ENCODE data around the gene OAS3.
"Not testable (repeated sequence)": the region's sequence is repeated elsewhere in the genome, so short reads cannot be mapped to it uniquely, and the experiment has no call there.

Gene OAS3

GRCh38 chr12:112947761-112948160 lies 9.5 kb downstream of the OAS3 start:
- H3K4me1 ChIP-seq (ENCODE audit: low read depth, poor library complexity, severe bottlenecking), result no peaks in the 10 kb centered on the region
- H3K4me2 ChIP-seq, result no peak overlapping the region
- no peaks in the 10 kb centered on the region for H3K79me2 ChIP-seq (ENCODE audit: insufficient read depth, low read depth)
- no peaks in the 10 kb centered on the region for H3K27me3 ChIP-seq (ENCODE audit: insufficient read depth, low read depth)
- no peak overlapping the region for H3K27ac ChIP-seq
- no peak for TF ChIP-seq CTCF (conservative IDR thresholded peaks at IDR 0.05; ENCODE audit: low read depth, low read length)
- no peaks in the 10 kb centered on the region for H4K20me1 ChIP-seq (ENCODE audit: insufficient read depth)
- no peak overlapping the region for H3K9ac ChIP-seq
- no peak overlapping the region for H3K4me3 ChIP-seq (IDR thresholded peaks at IDR 0.05; ENCODE audit: insufficient read depth, low read depth, low read length)
- no peaks in the 10 kb centered on the region for H3K36me3 ChIP-seq (ENCODE audit: insufficient read depth)
- H2AFZ ChIP-seq (ENCODE audit: low read depth), result no peak overlapping the region

- no peaks in the 10 kb centered on the region for H4K20me1 ChIP-seq (ENCODE audit: insufficient read depth)
- H3K4me2 ChIP-seq, result no peak overlapping the region
- H3K36me3 ChIP-seq (ENCODE audit: insufficient read depth), result no peaks in the 10 kb centered on the region
- TF ChIP-seq CTCF (conservative IDR thresholded peaks at IDR 0.05; ENCODE audit: low read depth, low read length), result no peak
- H3K79me2 ChIP-seq (ENCODE audit: insufficient read depth, low read depth), result no peaks in the 10 kb centered on the region
- H3K4me1 ChIP-seq (ENCODE audit: low read depth, poor library complexity, severe bottlenecking), result no peaks in the 10 kb centered on the region
- no peak overlapping the region for H3K9ac ChIP-seq
- H3K4me3 ChIP-seq (IDR thresholded peaks at IDR 0.05; ENCODE audit: insufficient read depth, low read depth, low read length), result no peak overlapping the region
- no peak overlapping the region for H2AFZ ChIP-seq (ENCODE audit: low read depth)
- H3K27ac ChIP-seq, result no peak overlapping the region
- H3K27me3 ChIP-seq (ENCODE audit: insufficient read depth, low read depth), result no peaks in the 10 kb centered on the region
Observed at GRCh38 chr12:112948806-112949205, 10.5 kb downstream of the OAS3 start.

GRCh38 chr12:112950701-112951100 lies 12.4 kb downstream of the OAS3 start:
- Histone ChIP-seq H3K4me3 (IDR thresholded peaks at IDR 0.05; ENCODE audit: insufficient read depth, low read depth, low read length) (no peak overlapping the region), H3K36me3 (ENCODE audit: insufficient read depth) (no peaks in the 10 kb centered on the region)

GRCh38 chr12:112957125-112957524 lies 18.9 kb downstream of the OAS3 start:
- not testable (repeated sequence) for H3K79me2 ChIP-seq (ENCODE audit: insufficient read depth, low read depth); H3K27ac ChIP-seq; H3K4me3 ChIP-seq (IDR thresholded peaks at IDR 0.05; ENCODE audit: insufficient read depth, low read depth, low read length); H3K9ac ChIP-seq; H2AFZ ChIP-seq (ENCODE audit: low read depth); H3K4me1 ChIP-seq (ENCODE audit: low read depth, poor library complexity, severe bottlenecking); H3K36me3 ChIP-seq (ENCODE audit: insufficient read depth); H4K20me1 ChIP-seq (ENCODE audit: insufficient read depth); H3K27me3 ChIP-seq (ENCODE audit: insufficient read depth, low read depth); H3K4me2 ChIP-seq

More at GRCh38 chr12:112950701-112951100, 12.4 kb downstream of the OAS3 start:
- Histone ChIP-seq H3K4me1 (ENCODE audit: low read depth, poor library complexity, severe bottlenecking) (no peaks in the 10 kb centered on the region), H4K20me1 (ENCODE audit: insufficient read depth) (no peaks in the 10 kb centered on the region), H3K79me2 (ENCODE audit: insufficient read depth, low read depth) (no peaks in the 10 kb centered on the region), H2AFZ (ENCODE audit: low read depth) (no peak overlapping the region), H3K27ac (no peak overlapping the region), H3K4me2 (no peak overlapping the region), H3K9ac (no peak overlapping the region), H3K27me3 (ENCODE audit: insufficient read depth, low read depth) (no peaks in the 10 kb centered on the region)
- TF ChIP-seq CTCF (conservative IDR thresholded peaks at IDR 0.05; ENCODE audit: low read depth, low read length), result no peak

- H3K27me3 ChIP-seq (ENCODE audit: insufficient read depth, low read depth), result no peaks in the 10 kb centered on the region
- no peaks in the 10 kb centered on the region for H4K20me1 ChIP-seq (ENCODE audit: insufficient read depth)
- no peak for TF ChIP-seq CTCF (conservative IDR thresholded peaks at IDR 0.05; ENCODE audit: low read depth, low read length)
- H3K4me1 ChIP-seq (ENCODE audit: low read depth, poor library complexity, severe bottlenecking), result no peaks in the 10 kb centered on the region
- H3K9ac ChIP-seq, result no peak overlapping the region
- H3K4me2 ChIP-seq, result no peak overlapping the region
- H3K79me2 ChIP-seq (ENCODE audit: insufficient read depth, low read depth), result no peaks in the 10 kb centered on the region
- H3K4me3 ChIP-seq (IDR thresholded peaks at IDR 0.05; ENCODE audit: insufficient read depth, low read depth, low read length), result no peak overlapping the region
- no peak overlapping the region for H3K27ac ChIP-seq
- no peak overlapping the region for H2AFZ ChIP-seq (ENCODE audit: low read depth)
- no peaks in the 10 kb centered on the region for H3K36me3 ChIP-seq (ENCODE audit: insufficient read depth)
Observed at GRCh38 chr12:112961074-112961473, 22.8 kb downstream of the OAS3 start.

All from KMS-11 (cell line).